ENCODE results near the gene NTM. TPM values are rescaled to one million over a fixed set of nuclear protein-coding genes. Genes with fewer than 3 reads are reported as not detected.

The NTM gene
- total RNA-seq, 1 donor from 2014 or later, result 9.9 TPM

DNA sequence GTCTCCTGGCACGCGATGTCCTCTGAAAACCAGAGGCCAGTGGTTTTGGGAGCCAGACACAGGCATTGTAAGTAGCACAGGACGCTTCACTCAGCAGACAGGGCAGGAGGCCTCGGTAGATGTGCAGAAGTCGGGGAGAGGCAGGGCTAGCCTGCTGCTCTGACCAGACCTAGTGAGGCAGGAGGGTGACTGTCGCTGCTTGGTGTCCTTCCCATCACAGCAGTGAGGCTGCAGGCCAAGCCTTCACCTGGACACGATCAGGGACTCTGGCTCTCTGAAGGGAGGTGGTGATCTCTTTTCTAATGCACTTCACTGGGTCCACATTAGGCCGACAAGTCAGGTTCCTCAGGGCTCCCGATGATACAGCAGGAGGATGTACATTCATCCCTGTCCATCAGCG, 583.7 kb downstream of the NTM start:
- Histone ChIP-seq H3K4me1 (ENCODE audit: control insufficient read depth in 3 of 3, insufficient read depth in 3 of 3, low read length in 3 of 3) (no peaks in the 10 kb centered on the region), H3K36me3 (ENCODE audit: control insufficient read depth in 3 of 3, insufficient read depth in 3 of 3, low read length in 3 of 3) (no peaks in the 10 kb centered on the region), H3K27ac (ENCODE audit: low read depth, low read length) (no peak overlapping the region), H3K4me3 (ENCODE audit: low read length in 3 of 3) (no peak overlapping the region), H3K9ac (ENCODE audit: low read depth in 1 of 3, low read length in 3 of 3) (no peak overlapping the region), H3K9me3 (ENCODE audit: control insufficient read depth in 3 of 3, low read length in 3 of 3) (no peaks in the 10 kb centered on the region), H3K27me3 (ENCODE audit: control insufficient read depth in 3 of 3, insufficient read depth in 3 of 3, low read length in 3 of 3) (no peaks in the 10 kb centered on the region)

DNA sequence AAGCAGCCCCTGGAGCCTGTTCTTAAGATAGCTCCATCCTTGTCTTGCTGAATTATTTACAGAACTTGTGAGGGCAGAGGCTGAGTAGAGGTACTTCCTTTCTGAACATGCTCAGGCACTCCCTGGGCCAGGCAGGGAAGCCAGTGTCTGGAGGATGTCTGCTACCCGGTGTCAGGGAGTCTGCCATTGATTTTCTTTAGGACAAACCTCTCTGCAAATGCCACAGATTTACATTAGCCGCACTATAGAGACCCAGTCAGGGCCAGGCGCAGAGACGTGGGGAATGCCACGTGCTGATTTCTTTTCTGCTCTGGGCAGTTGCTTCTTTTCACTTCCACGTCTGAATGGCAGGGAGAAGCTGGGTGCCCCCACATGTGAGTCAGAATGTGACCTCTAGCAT, 585.5 kb downstream of the NTM start:
- Histone ChIP-seq H3K9ac (ENCODE audit: low read depth in 1 of 3, low read length in 3 of 3) (no peak overlapping the region), H3K4me1 (ENCODE audit: control insufficient read depth in 3 of 3, insufficient read depth in 3 of 3, low read length in 3 of 3) (no peaks in the 10 kb centered on the region), H3K36me3 (ENCODE audit: control insufficient read depth in 3 of 3, insufficient read depth in 3 of 3, low read length in 3 of 3) (no peaks in the 10 kb centered on the region), H3K4me3 (ENCODE audit: low read length in 3 of 3) (no peak overlapping the region), H3K27ac (ENCODE audit: low read depth, low read length) (no peak overlapping the region), H3K27me3 (ENCODE audit: control insufficient read depth in 3 of 3, insufficient read depth in 3 of 3, low read length in 3 of 3) (no peaks in the 10 kb centered on the region), H3K9me3 (ENCODE audit: control insufficient read depth in 3 of 3, low read length in 3 of 3) (no peaks in the 10 kb centered on the region)

DNA sequence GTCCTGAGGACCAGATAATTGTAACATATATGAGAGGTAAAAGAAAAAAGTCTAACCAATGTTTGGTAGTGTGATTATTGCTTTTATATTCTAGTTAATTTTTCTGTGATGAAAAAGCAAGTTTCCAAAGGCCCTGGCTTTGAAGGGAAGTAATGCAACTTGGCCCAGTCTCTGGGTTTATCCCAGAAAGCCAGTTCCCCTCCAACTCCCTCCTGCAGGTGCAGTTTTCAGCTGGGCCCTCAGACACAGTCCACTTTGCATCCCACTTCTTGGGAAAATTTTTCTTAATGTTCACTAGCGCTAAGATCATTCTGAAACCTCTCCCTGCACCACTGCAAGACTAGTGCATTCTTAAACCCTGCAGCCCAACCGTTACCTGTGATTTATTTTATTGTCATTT, 586.8 kb downstream of the NTM start:
- H3K27ac ChIP-seq (ENCODE audit: low read depth, low read length), result no peak overlapping the region
- no peaks in the 10 kb centered on the region for H3K36me3 ChIP-seq (ENCODE audit: control insufficient read depth in 3 of 3, insufficient read depth in 3 of 3, low read length in 3 of 3)
- no peaks in the 10 kb centered on the region for H3K4me1 ChIP-seq (ENCODE audit: control insufficient read depth in 3 of 3, insufficient read depth in 3 of 3, low read length in 3 of 3)
- no peak overlapping the region for H3K4me3 ChIP-seq (ENCODE audit: low read length in 3 of 3)
- no peak overlapping the region for H3K9ac ChIP-seq (ENCODE audit: low read depth in 1 of 3, low read length in 3 of 3)
- no peaks in the 10 kb centered on the region for H3K27me3 ChIP-seq (ENCODE audit: control insufficient read depth in 3 of 3, insufficient read depth in 3 of 3, low read length in 3 of 3)
- H3K9me3 ChIP-seq (ENCODE audit: control insufficient read depth in 3 of 3, low read length in 3 of 3), result no peaks in the 10 kb centered on the region

DNA sequence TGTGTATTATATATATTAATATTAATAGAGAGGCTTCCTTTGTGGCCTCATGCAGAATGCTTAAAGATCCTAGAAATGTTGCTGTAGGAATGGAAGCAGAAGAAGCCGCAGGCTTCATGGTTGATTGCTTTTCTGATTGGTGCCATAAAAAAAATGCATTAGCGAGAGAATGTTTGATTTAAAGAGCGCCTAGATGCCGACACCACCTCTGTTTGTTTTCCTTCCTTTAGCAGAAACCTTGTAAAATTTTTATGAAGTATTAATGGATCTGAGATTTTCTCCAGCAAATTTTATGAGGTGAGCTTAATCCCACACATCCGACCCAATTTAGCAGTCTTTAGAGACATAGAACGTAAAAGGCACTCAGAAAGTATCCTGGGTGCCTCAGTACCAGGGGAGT, 587.5 kb downstream of the NTM start:
- Histone ChIP-seq H3K27ac (ENCODE audit: low read depth, low read length) (no peak overlapping the region), H3K4me3 (ENCODE audit: low read length in 3 of 3) (no peak overlapping the region), H3K4me1 (ENCODE audit: control insufficient read depth in 3 of 3, insufficient read depth in 3 of 3, low read length in 3 of 3) (no peaks in the 10 kb centered on the region), H3K27me3 (ENCODE audit: control insufficient read depth in 3 of 3, insufficient read depth in 3 of 3, low read length in 3 of 3) (no peaks in the 10 kb centered on the region), H3K9ac (ENCODE audit: low read depth in 1 of 3, low read length in 3 of 3) (no peak overlapping the region), H3K36me3 (ENCODE audit: control insufficient read depth in 3 of 3, insufficient read depth in 3 of 3, low read length in 3 of 3) (no peaks in the 10 kb centered on the region), H3K9me3 (ENCODE audit: control insufficient read depth in 3 of 3, low read length in 3 of 3) (no peaks in the 10 kb centered on the region)

DNA sequence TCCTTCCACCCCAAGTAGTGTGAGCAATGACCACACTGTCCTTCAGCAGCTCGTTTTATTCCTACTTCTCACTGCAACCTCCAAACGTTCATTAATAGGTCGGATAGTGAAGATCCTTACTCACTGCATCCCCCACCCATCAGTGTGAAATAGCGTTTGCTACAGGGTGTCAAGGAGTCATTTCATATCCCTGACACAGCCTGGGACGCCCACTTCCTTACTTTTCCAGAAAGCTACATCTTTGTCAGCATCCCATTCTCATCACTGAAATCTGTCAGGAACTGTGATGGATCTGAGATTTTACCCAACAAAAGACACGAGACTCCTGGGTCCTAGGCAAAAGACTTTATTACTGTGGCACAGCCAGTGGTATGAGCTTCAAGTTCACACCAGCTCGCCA, 592.4 kb downstream of the NTM start:
- H3K27ac ChIP-seq (ENCODE audit: low read depth, low read length), result no peak overlapping the region
- no peaks in the 10 kb centered on the region for H3K27me3 ChIP-seq (ENCODE audit: control insufficient read depth in 3 of 3, insufficient read depth in 3 of 3, low read length in 3 of 3)
- no peak overlapping the region for H3K9ac ChIP-seq (ENCODE audit: low read depth in 1 of 3, low read length in 3 of 3)
- H3K36me3 ChIP-seq (ENCODE audit: control insufficient read depth in 3 of 3, insufficient read depth in 3 of 3, low read length in 3 of 3), result no peaks in the 10 kb centered on the region
- no peaks in the 10 kb centered on the region for H3K4me1 ChIP-seq (ENCODE audit: control insufficient read depth in 3 of 3, insufficient read depth in 3 of 3, low read length in 3 of 3)
- H3K9me3 ChIP-seq (ENCODE audit: control insufficient read depth in 3 of 3, low read length in 3 of 3), result no peaks in the 10 kb centered on the region
- no peak overlapping the region for H3K4me3 ChIP-seq (ENCODE audit: low read length in 3 of 3)

DNA sequence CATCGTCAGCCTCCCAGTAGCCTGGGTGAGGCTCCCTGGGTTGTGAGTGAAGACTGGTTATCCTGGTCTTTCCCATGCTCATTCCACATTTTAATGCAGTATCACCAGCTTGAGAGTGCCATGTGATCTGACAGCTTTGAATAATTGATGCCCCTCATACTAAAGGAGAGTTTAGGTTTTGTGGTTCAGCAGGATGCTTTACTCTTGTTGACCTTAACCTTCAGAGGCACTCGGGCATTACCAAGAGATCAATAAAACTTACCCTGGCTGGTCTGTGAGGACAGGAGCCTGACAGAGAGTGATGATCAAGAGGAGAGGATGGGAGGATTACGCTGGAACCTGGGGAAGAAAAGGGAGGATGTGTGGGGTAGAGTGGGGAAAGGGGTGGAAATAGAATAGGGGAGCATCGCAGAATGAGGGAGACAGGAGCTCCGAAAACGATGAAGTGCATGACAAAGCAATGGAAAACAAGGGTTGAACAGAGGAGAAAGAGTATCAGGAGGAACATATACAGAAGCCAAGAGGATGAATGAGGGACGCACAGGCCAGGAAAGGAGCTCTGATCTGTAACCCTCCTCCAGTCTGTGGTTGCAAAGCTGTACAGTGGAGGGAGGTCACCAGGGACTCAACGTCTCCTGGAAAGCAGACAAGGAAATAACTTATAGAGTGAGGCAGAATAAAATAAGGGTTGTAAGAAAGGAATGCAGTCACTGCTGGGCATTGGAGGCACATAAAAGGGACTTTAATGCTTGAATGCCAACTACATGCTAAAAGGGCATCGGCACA, 594.5 kb downstream of the NTM start:
- Histone ChIP-seq H3K4me3 (ENCODE audit: low read length in 3 of 3) (no peak overlapping the region), H3K9me3 (ENCODE audit: control insufficient read depth in 3 of 3, low read length in 3 of 3) (no peaks in the 10 kb centered on the region), H3K9ac (ENCODE audit: low read depth in 1 of 3, low read length in 3 of 3) (no peak overlapping the region), H3K36me3 (ENCODE audit: control insufficient read depth in 3 of 3, insufficient read depth in 3 of 3, low read length in 3 of 3) (no peaks in the 10 kb centered on the region), H3K4me1 (ENCODE audit: control insufficient read depth in 3 of 3, insufficient read depth in 3 of 3, low read length in 3 of 3) (no peaks in the 10 kb centered on the region), H3K27me3 (ENCODE audit: control insufficient read depth in 3 of 3, insufficient read depth in 3 of 3, low read length in 3 of 3) (no peaks in the 10 kb centered on the region), H3K27ac (ENCODE audit: low read depth, low read length) (no peak overlapping the region)

DNA sequence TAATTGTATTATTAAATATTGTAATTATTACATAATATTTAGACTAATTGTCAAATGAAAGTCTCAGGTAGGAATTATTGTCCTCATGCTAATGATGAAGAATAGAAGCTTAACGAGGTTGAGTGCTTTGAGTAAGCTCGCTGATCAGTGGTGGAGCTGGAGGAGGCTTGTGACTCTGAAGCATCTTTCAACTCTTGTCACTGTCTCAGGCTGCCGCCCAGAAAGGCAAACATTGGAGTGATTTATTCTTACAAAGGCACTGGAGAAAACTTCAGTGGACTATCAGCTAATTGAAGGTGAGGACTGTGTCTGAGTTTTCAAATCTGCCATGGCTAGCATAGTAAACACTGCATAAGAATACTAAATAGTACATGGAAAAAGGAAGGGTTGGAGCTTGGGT, 595.1 kb downstream of the NTM start:
- no peaks in the 10 kb centered on the region for H3K4me1 ChIP-seq (ENCODE audit: control insufficient read depth in 3 of 3, insufficient read depth in 3 of 3, low read length in 3 of 3)
- no peaks in the 10 kb centered on the region for H3K9me3 ChIP-seq (ENCODE audit: control insufficient read depth in 3 of 3, low read length in 3 of 3)
- no peaks in the 10 kb centered on the region for H3K27me3 ChIP-seq (ENCODE audit: control insufficient read depth in 3 of 3, insufficient read depth in 3 of 3, low read length in 3 of 3)
- no peak overlapping the region for H3K4me3 ChIP-seq (ENCODE audit: low read length in 3 of 3)
- no peak overlapping the region for H3K9ac ChIP-seq (ENCODE audit: low read depth in 1 of 3, low read length in 3 of 3)
- no peak overlapping the region for H3K27ac ChIP-seq (ENCODE audit: low read depth, low read length)
- no peaks in the 10 kb centered on the region for H3K36me3 ChIP-seq (ENCODE audit: control insufficient read depth in 3 of 3, insufficient read depth in 3 of 3, low read length in 3 of 3)

DNA sequence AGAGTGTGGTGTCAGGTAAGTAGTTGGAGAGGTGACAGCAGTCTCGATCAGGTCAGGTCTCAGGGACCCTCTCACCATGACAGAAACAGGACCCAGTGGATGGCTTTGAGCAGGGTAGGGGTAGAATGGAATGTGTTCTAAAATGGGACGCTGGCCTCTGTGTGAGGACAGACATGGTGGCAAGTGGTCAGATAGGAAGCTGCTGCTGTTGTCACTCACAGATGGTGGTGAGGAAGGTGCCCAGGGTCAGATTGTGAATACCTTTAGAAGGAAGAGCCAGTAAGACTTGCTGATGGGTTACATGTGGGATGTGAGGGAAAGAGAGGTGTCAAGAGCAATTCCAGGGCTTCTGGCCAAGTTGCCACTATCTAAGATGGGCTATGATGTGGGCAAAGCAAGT, 596.3 kb downstream of the NTM start:
- Histone ChIP-seq H3K9me3 (ENCODE audit: control insufficient read depth in 3 of 3, low read length in 3 of 3) (no peaks in the 10 kb centered on the region), H3K27me3 (ENCODE audit: control insufficient read depth in 3 of 3, insufficient read depth in 3 of 3, low read length in 3 of 3) (no peaks in the 10 kb centered on the region), H3K4me1 (ENCODE audit: control insufficient read depth in 3 of 3, insufficient read depth in 3 of 3, low read length in 3 of 3) (no peaks in the 10 kb centered on the region), H3K36me3 (ENCODE audit: control insufficient read depth in 3 of 3, insufficient read depth in 3 of 3, low read length in 3 of 3) (no peaks in the 10 kb centered on the region), H3K4me3 (ENCODE audit: low read length in 3 of 3) (no peak overlapping the region), H3K9ac (ENCODE audit: low read depth in 1 of 3, low read length in 3 of 3) (no peak overlapping the region), H3K27ac (ENCODE audit: low read depth, low read length) (no peak overlapping the region)

DNA sequence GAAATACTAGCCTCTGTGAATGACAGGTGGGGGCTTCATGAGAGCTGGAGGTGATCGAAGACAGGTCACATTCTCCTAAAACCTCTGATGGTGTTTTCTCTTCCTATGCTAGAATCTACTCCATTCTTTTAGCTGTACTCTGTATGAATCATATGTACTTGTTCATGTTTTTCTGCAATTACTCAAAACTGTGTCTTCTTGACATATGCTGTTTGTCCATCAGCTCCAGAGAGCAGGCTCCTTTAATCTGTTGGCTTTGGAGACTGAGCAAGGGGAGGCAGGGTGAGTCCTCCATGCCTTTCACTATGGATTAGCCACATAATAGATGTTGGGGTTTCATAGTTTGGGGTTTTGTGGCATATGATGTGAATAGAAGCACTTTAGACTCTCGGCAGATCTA, 598.8 kb downstream of the NTM start:
- no peak overlapping the region for H3K4me3 ChIP-seq (ENCODE audit: low read length in 3 of 3)
- H3K9me3 ChIP-seq (ENCODE audit: control insufficient read depth in 3 of 3, low read length in 3 of 3), result no peaks in the 10 kb centered on the region
- no peaks in the 10 kb centered on the region for H3K4me1 ChIP-seq (ENCODE audit: control insufficient read depth in 3 of 3, insufficient read depth in 3 of 3, low read length in 3 of 3)
- no peak overlapping the region for H3K9ac ChIP-seq (ENCODE audit: low read depth in 1 of 3, low read length in 3 of 3)
- H3K36me3 ChIP-seq (ENCODE audit: control insufficient read depth in 3 of 3, insufficient read depth in 3 of 3, low read length in 3 of 3), result no peaks in the 10 kb centered on the region
- H3K27ac ChIP-seq (ENCODE audit: low read depth, low read length), result no peak overlapping the region
- H3K27me3 ChIP-seq (ENCODE audit: control insufficient read depth in 3 of 3, insufficient read depth in 3 of 3, low read length in 3 of 3), result no peaks in the 10 kb centered on the region

DNA sequence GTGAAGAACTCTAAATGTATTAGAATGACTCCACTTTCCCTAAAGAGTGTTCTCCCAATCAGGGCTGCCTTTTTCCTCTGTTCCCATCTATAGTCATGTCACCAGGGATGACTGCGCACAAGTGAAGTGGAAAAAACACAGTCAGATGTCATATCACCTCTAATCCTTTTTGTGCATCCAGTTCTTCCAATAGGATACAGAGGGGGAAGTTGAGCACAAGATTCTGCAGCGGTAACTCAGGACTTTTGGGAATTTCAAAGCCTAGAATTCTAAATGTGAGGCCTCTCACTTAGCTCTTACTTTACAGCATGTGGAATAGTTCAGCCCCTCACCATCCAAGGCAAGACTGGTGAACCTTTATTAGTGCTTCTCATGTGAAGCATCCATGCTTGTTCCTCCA, 602.6 kb downstream of the NTM start:
- H3K27ac ChIP-seq (ENCODE audit: low read depth, low read length), result no peak overlapping the region
- H3K4me1 ChIP-seq (ENCODE audit: control insufficient read depth in 3 of 3, insufficient read depth in 3 of 3, low read length in 3 of 3), result no peaks in the 10 kb centered on the region
- H3K27me3 ChIP-seq (ENCODE audit: control insufficient read depth in 3 of 3, insufficient read depth in 3 of 3, low read length in 3 of 3), result no peaks in the 10 kb centered on the region
- H3K9me3 ChIP-seq (ENCODE audit: control insufficient read depth in 3 of 3, low read length in 3 of 3), result no peaks in the 10 kb centered on the region
- H3K9ac ChIP-seq (ENCODE audit: low read depth in 1 of 3, low read length in 3 of 3), result no peak overlapping the region
- H3K36me3 ChIP-seq (ENCODE audit: control insufficient read depth in 3 of 3, insufficient read depth in 3 of 3, low read length in 3 of 3), result no peaks in the 10 kb centered on the region
- no peak overlapping the region for H3K4me3 ChIP-seq (ENCODE audit: low read length in 3 of 3)
